PC-9 (cell line): ENCODE results near the gene RBAK.

Experiments used
- EZH2 ChIP-seq: fragments of 200-600 bp; sonication (generic); IDR thresholded peaks from 2 replicates; pipeline ENCODE4 v1.8.0; 2017; ENCODE audit warnings: antibody characterized with exemption, low read depth
- TF ChIP-seq, protein P1 (sequence below): fragments of 200-600 bp; sonication (generic); conservative IDR thresholded peaks from 2 replicates; pipeline ENCODE4 v1.6.1; 2017; ENCODE audit warnings: mixed run types, antibody characterized with exemption, mild to moderate bottlenecking, moderate library complexity

DNA sequence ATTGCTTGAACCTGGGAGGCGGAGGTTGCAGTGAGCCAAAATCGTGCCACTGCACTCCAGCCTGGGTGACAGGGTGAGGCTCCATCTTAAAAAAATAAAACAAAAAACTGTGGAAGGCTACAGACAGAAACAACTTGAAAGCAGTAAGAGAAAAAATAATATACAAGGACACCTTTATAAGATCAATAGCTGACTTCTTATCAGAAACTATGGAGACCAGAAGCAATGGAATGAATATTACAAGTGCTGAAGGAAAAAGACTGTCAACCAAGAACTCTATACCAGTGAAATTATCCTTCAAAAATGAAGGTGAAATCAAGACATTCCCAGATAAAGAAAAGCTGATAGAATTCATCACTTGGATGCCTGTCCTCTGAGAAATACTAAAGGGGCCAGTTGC is 49.0 kb downstream of the RBAK start:
- TF ChIP-seq, protein P1, sequence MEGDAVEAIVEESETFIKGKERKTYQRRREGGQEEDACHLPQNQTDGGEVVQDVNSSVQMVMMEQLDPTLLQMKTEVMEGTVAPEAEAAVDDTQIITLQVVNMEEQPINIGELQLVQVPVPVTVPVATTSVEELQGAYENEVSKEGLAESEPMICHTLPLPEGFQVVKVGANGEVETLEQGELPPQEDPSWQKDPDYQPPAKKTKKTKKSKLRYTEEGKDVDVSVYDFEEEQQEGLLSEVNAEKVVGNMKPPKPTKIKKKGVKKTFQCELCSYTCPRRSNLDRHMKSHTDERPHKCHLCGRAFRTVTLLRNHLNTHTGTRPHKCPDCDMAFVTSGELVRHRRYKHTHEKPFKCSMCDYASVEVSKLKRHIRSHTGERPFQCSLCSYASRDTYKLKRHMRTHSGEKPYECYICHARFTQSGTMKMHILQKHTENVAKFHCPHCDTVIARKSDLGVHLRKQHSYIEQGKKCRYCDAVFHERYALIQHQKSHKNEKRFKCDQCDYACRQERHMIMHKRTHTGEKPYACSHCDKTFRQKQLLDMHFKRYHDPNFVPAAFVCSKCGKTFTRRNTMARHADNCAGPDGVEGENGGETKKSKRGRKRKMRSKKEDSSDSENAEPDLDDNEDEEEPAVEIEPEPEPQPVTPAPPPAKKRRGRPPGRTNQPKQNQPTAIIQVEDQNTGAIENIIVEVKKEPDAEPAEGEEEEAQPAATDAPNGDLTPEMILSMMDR = no peak
- no peak for TF ChIP-seq EZH2
